Ishikawa (cell line): Measurements from ENCODE around the gene AIP.

Experiments used
- CEBPB ChIP-seq: IDR thresholded peaks from 2 replicates; pipeline ENCODE4 v1.6.1; 2012
- EGR1 ChIP-seq: IDR thresholded peaks from 2 replicates; pipeline ENCODE4 v1.6.1; 2012
- EP300 ChIP-seq: IDR thresholded peaks from 2 replicates; pipeline ENCODE4 v1.6.1; 2012; ENCODE audit warnings: borderline replicate concordance
- RAD21 ChIP-seq: IDR thresholded peaks from 2 replicates; pipeline ENCODE4 v1.6.1; 2012; ENCODE audit warnings: low read depth
- TF ChIP-seq, protein P1 (sequence below): IDR thresholded peaks from 2 replicates; pipeline ENCODE4 v1.6.1; 2012
- TF ChIP-seq, protein P2 (sequence below): IDR thresholded peaks from 2 replicates; pipeline ENCODE4 v1.6.1; 2012; ENCODE audit warnings: low read depth, mild to moderate bottlenecking
- TF ChIP-seq, protein P3 (sequence below): IDR thresholded peaks from 2 replicates; pipeline ENCODE4 v1.6.1; 2012

DNA sequence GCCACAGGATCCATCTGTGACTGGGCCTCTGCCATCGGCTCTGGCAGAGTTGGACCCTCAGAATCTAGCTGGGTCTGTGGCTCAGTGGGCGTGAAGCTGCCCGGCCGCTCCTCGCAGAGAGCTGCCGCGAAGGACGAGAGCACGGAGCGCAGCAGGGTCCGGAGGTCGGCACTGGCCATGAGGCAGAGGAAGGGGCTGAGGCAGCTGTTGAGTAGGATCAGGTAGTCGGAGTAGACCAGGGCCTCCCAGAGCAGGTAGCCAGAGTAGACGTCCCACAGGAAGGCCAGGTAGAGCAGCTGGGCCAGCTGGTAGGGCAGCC is 31.2 kb upstream of the AIP start:
- TF ChIP-seq EP300 (no peak), EGR1 (no peak), CEBPB (no peak), RAD21 (no peak)
- TF ChIP-seq, protein P1, sequence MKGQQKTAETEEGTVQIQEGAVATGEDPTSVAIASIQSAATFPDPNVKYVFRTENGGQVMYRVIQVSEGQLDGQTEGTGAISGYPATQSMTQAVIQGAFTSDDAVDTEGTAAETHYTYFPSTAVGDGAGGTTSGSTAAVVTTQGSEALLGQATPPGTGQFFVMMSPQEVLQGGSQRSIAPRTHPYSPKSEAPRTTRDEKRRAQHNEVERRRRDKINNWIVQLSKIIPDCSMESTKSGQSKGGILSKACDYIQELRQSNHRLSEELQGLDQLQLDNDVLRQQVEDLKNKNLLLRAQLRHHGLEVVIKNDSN: no peak
- TF ChIP-seq, protein P2, sequence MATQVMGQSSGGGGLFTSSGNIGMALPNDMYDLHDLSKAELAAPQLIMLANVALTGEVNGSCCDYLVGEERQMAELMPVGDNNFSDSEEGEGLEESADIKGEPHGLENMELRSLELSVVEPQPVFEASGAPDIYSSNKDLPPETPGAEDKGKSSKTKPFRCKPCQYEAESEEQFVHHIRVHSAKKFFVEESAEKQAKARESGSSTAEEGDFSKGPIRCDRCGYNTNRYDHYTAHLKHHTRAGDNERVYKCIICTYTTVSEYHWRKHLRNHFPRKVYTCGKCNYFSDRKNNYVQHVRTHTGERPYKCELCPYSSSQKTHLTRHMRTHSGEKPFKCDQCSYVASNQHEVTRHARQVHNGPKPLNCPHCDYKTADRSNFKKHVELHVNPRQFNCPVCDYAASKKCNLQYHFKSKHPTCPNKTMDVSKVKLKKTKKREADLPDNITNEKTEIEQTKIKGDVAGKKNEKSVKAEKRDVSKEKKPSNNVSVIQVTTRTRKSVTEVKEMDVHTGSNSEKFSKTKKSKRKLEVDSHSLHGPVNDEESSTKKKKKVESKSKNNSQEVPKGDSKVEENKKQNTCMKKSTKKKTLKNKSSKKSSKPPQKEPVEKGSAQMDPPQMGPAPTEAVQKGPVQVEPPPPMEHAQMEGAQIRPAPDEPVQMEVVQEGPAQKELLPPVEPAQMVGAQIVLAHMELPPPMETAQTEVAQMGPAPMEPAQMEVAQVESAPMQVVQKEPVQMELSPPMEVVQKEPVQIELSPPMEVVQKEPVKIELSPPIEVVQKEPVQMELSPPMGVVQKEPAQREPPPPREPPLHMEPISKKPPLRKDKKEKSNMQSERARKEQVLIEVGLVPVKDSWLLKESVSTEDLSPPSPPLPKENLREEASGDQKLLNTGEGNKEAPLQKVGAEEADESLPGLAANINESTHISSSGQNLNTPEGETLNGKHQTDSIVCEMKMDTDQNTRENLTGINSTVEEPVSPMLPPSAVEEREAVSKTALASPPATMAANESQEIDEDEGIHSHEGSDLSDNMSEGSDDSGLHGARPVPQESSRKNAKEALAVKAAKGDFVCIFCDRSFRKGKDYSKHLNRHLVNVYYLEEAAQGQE: no peak
- TF ChIP-seq, protein P3, sequence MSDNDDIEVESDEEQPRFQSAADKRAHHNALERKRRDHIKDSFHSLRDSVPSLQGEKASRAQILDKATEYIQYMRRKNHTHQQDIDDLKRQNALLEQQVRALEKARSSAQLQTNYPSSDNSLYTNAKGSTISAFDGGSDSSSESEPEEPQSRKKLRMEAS: no peak
